Measurements from ENCODE around the gene IL15RA. TPM values are rescaled to one million over a fixed set of nuclear protein-coding genes. Genes with fewer than 3 reads are reported as not detected.

The IL15RA gene
- total and polyA plus RNA-seq, 2 donors (not counting 1 experiment from before 2014, with no cell fraction given): 9.3 to 9.6 TPM

DNA sequence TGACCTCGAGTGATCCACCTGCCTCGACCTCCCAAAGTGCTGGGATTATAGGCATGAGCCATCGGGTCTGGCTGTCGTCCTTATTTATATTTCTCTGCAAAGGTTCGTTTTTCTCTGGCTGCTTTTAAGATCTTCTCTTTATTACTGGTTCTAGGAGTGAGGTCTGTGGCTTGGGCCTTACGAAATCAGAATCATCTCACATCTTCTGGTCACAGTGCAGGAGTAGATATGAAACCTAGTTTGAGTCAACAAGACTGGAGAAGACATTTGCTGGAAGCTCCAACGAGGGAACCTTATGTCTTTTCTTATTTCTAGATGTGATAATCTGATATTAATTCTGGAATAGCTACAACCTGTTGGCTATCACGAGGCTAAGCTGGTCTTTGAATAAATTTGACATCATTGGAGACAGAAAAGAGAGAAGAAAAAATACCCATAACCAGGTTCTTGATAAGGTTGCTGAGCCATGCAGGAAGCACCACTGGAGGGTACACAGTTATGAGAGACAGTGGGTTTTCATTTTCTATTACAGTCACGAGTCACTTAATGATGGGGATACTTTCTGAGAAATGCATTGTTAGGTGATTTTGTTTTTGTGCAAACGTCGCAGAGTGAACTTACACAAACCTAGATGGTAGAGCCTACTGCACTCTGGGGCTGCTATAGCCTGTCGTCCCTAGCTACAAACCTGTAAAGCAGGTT is 25.6 kb upstream of the IL15RA start:
- peaks cover 5% of the 10 kb centered on the region for H3K27me3 Mint-ChIP-seq
- no peaks in the 10 kb centered on the region for H3K27me3 ChIP-seq (replicated peaks in 1 of 4; ENCODE audit: control extremely low read depth in 1 of 4, control insufficient read depth in 3 of 4, insufficient read depth in 4 of 4, low read length in 3 of 4)
- no peak for TF ChIP-seq CTCF (IDR thresholded peaks at IDR 0.05)
- TF ChIP-seq EZH2 (IDR thresholded peaks at IDR 0.05; ENCODE audit: borderline replicate concordance, insufficient read depth, low read depth, low read length, poor library complexity, severe bottlenecking): no peak
- no peaks in the 10 kb centered on the region for H3K79me2 ChIP-seq (ENCODE audit: control insufficient read depth, insufficient read depth, low read length)
- no peak overlapping the region for H3K4me3 Mint-ChIP-seq
- CTCF ChIA-PET: no interaction called here
- peaks cover 0 to 11% (median 4%) of the 10 kb centered on the region in 3 donors for H3K9me3 ChIP-seq (ENCODE audit: control extremely low read depth in 1 of 3, control insufficient read depth in 2 of 3, insufficient read depth in 1 of 3, low read length in 2 of 3)
- H2AFZ ChIP-seq (ENCODE audit: insufficient read depth, low read depth, low read length, poor library complexity, severe bottlenecking): no peak overlapping the region
- H3K4me3 ChIP-seq (ENCODE audit: control extremely low read depth in 1 of 5, extremely low read depth in 1 of 5, insufficient read depth in 1 of 5, low read depth in 2 of 5, low read length in 4 of 5): no peak overlapping the region
- no peaks in the 10 kb centered on the region for H3K4me1 ChIP-seq (ENCODE audit: control insufficient read depth in 2 of 2, insufficient read depth in 2 of 2, low read length in 2 of 2)
- no peak overlapping the region for H3K27ac ChIP-seq (ENCODE audit: low read length in 2 of 2)
- H4K20me1 ChIP-seq (ENCODE audit: control insufficient read depth, insufficient read depth, low read length, poor library complexity, severe bottlenecking): no peaks in the 10 kb centered on the region
- H3K4me2 ChIP-seq (replicated peaks; ENCODE audit: low read depth, low read length, poor library complexity, severe bottlenecking): no peak overlapping the region
- WGBS (ENCODE audit: insufficient coverage): 76% methylated on average over 4 of the region's 12 CpGs
- no peaks in the 10 kb centered on the region for H3K36me3 ChIP-seq (replicated peaks in 1 of 2; ENCODE audit: control extremely low read depth in 1 of 2, control insufficient read depth in 1 of 2, extremely low read depth in 1 of 2, insufficient read depth in 2 of 2, low read length in 1 of 2)
- no peak for ATAC-seq (ENCODE audit: low read depth)
- no peak for DNase-seq
- H3K27ac Mint-ChIP-seq: no peak overlapping the region
- H3K9me3 Mint-ChIP-seq (ENCODE audit: insufficient read depth): no peaks in the 10 kb centered on the region
- H3K4me1 Mint-ChIP-seq: no peaks in the 10 kb centered on the region
- H3K9ac ChIP-seq (ENCODE audit: low read length): no peak overlapping the region
- POLR2A ChIA-PET: no interaction called here
- intact Hi-C loops (cut with micrococcal nuclease): no loop called here

DNA sequence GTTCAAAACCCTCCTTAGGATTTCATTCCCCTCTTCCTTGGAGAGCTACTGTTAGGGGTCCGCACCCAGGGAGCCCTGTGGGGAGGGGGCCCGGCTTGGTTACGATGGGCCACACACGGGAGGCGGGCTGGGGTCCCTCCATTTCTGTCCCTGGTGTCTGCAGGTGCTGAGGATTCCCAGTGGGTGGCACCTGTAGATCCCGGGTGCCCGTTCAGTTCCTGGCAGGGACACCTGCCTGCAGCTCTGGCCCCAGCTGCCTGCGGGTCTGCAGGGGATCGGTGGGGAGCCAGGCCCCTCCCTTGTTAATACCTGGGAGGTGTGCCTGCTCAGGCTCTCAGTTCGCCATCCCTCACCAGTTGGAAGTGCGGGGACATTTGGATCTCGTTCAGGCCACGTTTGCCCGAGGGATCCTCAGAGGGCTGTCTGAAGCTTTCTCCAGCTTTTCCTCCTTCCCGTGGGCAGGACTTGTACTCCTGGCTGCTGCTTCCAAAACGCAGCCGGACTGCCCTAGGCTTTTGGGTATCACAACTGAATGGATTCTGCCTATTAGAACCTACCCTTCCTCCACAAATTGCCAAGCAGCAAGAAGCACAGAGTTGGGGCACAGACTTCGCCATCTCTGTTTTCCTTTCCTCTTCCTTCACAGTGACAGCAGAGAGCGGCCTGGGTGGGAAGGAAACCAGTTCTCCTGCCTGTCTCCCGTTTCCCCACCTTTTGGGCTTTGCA is 22.3 kb upstream of the IL15RA start:
- Histone ChIP-seq H3K4me1 (ENCODE audit: control insufficient read depth in 2 of 2, insufficient read depth in 2 of 2, low read length in 2 of 2) (no peaks in the 10 kb centered on the region), H3K4me3 (ENCODE audit: control extremely low read depth in 1 of 5, extremely low read depth in 1 of 5, insufficient read depth in 1 of 5, low read depth in 2 of 5, low read length in 4 of 5) (no peak overlapping the region), H3K27ac (ENCODE audit: low read length in 2 of 2) (no peak overlapping the region), H4K20me1 (ENCODE audit: control insufficient read depth, insufficient read depth, low read length, poor library complexity, severe bottlenecking) (no peaks in the 10 kb centered on the region), H3K9me3 (ENCODE audit: control extremely low read depth in 1 of 3, control insufficient read depth in 2 of 3, insufficient read depth in 1 of 3, low read length in 2 of 3) (no peaks in the 10 kb centered on the region), H3K79me2 (ENCODE audit: control insufficient read depth, insufficient read depth, low read length) (no peaks in the 10 kb centered on the region), H2AFZ (ENCODE audit: insufficient read depth, low read depth, low read length, poor library complexity, severe bottlenecking) (no peak overlapping the region), H3K27me3 (replicated peaks in 1 of 4; ENCODE audit: control extremely low read depth in 1 of 4, control insufficient read depth in 3 of 4, insufficient read depth in 4 of 4, low read length in 3 of 4) (no peaks in the 10 kb centered on the region), H3K36me3 (replicated peaks in 1 of 2; ENCODE audit: control extremely low read depth in 1 of 2, control insufficient read depth in 1 of 2, extremely low read depth in 1 of 2, insufficient read depth in 2 of 2, low read length in 1 of 2) (no peaks in the 10 kb centered on the region), H3K4me2 (replicated peaks; ENCODE audit: low read depth, low read length, poor library complexity, severe bottlenecking) (no peak overlapping the region), H3K9ac (ENCODE audit: low read length) (no peak overlapping the region)
- no peak overlapping the region for H3K27ac Mint-ChIP-seq
- H3K4me3 Mint-ChIP-seq: no peak overlapping the region
- peaks cover 5% of the 10 kb centered on the region for H3K27me3 Mint-ChIP-seq
- ATAC-seq (ENCODE audit: low read depth) (no peak), DNase-seq (no peak)
- H3K9me3 Mint-ChIP-seq (ENCODE audit: insufficient read depth): no peaks in the 10 kb centered on the region
- 86% methylated on average over 20 of the region's 20 CpGs for WGBS (ENCODE audit: insufficient coverage)
- POLR2A ChIA-PET: no interaction called here
- TF ChIP-seq EZH2 (IDR thresholded peaks at IDR 0.05; ENCODE audit: borderline replicate concordance, insufficient read depth, low read depth, low read length, poor library complexity, severe bottlenecking) (no peak), CTCF (IDR thresholded peaks at IDR 0.05) (no peak)
- CTCF ChIA-PET: no interaction called here
- H3K4me1 Mint-ChIP-seq: no peaks in the 10 kb centered on the region
- intact Hi-C loops (cut with micrococcal nuclease): no loop called here

Measured in B cell (primary cell).